Stimulated activated CD8-positive, alpha-beta memory T cell treated with anti-CD3 and anti-CD28 coated beads, Interleukin-7, amount 100 ng/mL, for 4 hours (primary cell): Measurements from ENCODE around the gene NBPF26.
"Not testable (repeated sequence)": the region's sequence is repeated elsewhere in the genome, so short reads cannot be mapped to it uniquely, and the experiment has no call there.

Experiments used
- DNase-seq, 2 donors: peaks; one replicate each; pipeline ENCODE4 v3.0.0-alpha.2; 2020; ENCODE audit warnings: low read depth in 2 of 2

The NBPF26 gene

DNA sequence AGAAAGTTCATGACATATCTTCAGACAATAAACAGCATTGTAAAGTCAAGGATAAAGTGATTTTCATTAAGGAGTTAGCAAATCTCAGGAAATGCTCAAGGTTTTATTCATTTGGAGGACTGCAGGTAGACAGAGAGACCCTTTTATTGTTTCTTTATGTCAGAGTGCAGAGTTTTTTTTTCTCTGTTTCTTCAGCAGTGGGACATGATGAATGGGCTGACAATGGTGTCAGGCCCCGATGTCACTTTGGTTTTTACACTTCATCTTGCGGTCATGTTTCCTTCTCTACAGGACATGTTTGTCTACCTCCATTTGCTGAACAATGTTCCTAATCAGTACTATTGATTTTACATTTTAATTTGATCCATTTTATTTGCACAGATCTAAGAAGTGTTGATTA lies 134.4 kb downstream of the NBPF26 start:
- DNase-seq = not testable (repeated sequence)

DNA sequence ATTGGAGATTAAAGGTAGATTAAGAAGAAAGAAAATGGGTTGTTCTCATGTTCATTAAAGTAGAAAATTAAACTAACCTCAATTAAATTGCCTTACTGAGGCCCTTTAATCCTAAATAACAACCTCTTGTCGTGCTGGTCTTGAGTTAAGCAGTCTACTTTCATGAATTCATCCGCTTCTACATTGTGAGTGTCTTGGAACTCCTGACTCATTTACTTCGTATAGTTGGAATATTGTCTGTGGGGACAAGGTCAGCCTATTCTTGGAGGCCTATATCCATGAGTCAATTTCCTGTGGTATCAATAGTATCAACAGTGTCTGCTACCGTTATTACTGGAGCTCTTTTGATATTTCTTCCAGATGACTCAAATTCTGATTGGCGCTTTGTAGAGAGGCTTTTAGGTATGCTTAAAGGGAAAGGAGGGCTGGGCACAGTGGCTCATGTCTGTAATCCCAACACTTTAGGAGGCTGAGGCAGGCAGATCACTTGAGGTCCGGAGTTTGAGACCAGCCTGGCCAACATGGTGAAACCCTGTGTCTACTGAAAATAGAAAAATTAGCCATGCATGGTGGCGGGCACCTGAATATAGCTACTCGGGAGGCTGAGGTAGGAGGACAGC lies 136.0 kb downstream of the NBPF26 start:
- not testable (repeated sequence) for DNase-seq

DNA sequence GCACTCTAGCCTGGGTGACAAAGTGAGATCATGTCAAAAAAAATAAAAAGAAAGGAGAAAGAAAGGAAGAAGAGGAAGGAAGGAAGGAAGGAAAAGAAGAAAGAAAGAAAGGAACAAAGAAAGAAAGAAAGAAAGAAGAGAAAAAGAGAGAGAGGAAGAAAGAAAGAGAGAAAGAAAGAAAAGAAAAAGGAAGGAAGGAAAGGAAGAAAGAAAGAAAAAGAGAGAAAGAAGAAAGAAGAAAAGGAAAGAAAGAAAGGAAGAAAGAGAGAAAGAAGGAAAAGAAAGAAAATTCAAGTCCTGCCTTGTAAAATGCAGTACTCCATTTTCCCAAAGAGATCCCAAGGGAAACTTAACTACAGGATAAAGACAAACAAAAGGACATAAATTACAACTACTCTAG lies 154.5 kb downstream of the NBPF26 start:
- not testable (repeated sequence) for DNase-seq

GRCh38 chr1:120880056-120880455 lies 156.3 kb downstream of the NBPF26 start:
- DNase-seq = not testable (repeated sequence)

DNA sequence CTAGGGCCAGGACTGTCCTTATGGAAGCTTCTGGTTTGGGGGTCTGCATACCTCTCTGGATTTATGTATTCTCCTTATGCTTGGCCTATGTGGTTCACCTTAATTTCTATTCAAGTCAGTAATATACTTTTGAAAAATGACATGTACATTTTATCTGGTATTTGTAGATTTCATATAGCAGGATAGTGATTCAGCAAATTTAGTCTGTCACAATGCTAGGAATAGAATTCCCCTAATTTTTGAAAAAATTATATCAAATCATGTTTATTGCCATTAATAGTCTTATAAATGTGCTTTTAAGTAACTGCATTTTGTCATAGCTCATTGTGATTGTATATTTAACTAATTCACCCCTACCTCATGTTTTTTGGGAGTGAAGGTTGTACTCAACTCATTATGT lies 158.2 kb downstream of the NBPF26 start:
- DNase-seq = not testable (repeated sequence)
